Activated CD4-positive, alpha-beta T cell treated with anti-CD3 and anti-CD28 coated beads, Interleukin-2, amount 10 ng/mL, durations not matched to agents 24 days and 14 days (primary cell): ENCODE data around the gene CCT8L2. TPM values are rescaled to one million over a fixed set of nuclear protein-coding genes. Genes with fewer than 3 reads are reported as not detected.
"Not testable (repeated sequence)": the region's sequence is repeated elsewhere in the genome, so short reads cannot be mapped to it uniquely, and the experiment has no call there.

Experiments used
- DNase-seq: peaks from one replicate; pipeline ENCODE4 v3.0.0; 2022
- H3K27ac Mint-ChIP-seq: one replicate; pipeline ENCODE4 v1.8.0; 2022; ENCODE audit warnings: mild to moderate bottlenecking, mixed read lengths
- H3K27me3 Mint-ChIP-seq: one replicate; pipeline ENCODE4 v1.8.0; 2022; ENCODE audit warnings: mixed read lengths
- H3K36me3 Mint-ChIP-seq: one replicate; pipeline ENCODE4 v1.8.0; 2022; ENCODE audit warnings: low read depth, mild to moderate bottlenecking, mixed read lengths
- H3K4me1 Mint-ChIP-seq: one replicate; pipeline ENCODE4 v1.8.0; 2021; ENCODE audit warnings: mixed read lengths
- H3K4me3 Mint-ChIP-seq: one replicate; pipeline ENCODE4 v1.8.0; 2022; ENCODE audit warnings: mild to moderate bottlenecking, moderate library complexity, mixed read lengths
- H3K9me3 Mint-ChIP-seq: one replicate; pipeline ENCODE4 v1.8.0; 2021; ENCODE audit warnings: mixed read lengths
- intact Hi-C: fragments of 100-400 bp; cut with micrococcal nuclease; formaldehyde crosslinking; loops from one replicate; pipeline ENCODE4 v1.15.1; 2023
- total RNA-seq: library from RNA; stranded (reverse); gene quantifications from 2 replicates; pipeline ENCODE4 v1.2.3, GENCODE V29; 2022

The CCT8L2 gene, protein sequence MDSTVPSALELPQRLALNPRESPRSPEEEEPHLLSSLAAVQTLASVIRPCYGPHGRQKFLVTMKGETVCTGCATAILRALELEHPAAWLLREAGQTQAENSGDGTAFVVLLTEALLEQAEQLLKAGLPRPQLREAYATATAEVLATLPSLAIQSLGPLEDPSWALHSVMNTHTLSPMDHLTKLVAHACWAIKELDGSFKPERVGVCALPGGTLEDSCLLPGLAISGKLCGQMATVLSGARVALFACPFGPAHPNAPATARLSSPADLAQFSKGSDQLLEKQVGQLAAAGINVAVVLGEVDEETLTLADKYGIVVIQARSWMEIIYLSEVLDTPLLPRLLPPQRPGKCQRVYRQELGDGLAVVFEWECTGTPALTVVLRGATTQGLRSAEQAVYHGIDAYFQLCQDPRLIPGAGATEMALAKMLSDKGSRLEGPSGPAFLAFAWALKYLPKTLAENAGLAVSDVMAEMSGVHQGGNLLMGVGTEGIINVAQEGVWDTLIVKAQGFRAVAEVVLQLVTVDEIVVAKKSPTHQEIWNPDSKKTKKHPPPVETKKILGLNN
- not detected in 2 replicates for total RNA-seq

GRCh38 chr22:16592710-16593109 is at the start of gene CCT8L2:
TSS of gene CCT8L2 (minus strand) at chr22:16592810. CDS start at chr22:16592550, 260 bp downstream.
- intact Hi-C loops, H3K27ac Mint-ChIP-seq, H3K4me3 Mint-ChIP-seq, H3K9me3 Mint-ChIP-seq, H3K27me3 Mint-ChIP-seq, H3K36me3 Mint-ChIP-seq, DNase-seq, H3K4me1 Mint-ChIP-seq: not testable (repeated sequence)

GRCh38 chr22:16635442-16635841 is 42.8 kb upstream of the CCT8L2 start:
- H3K27me3 Mint-ChIP-seq, H3K4me3 Mint-ChIP-seq, H3K27ac Mint-ChIP-seq, H3K4me1 Mint-ChIP-seq, H3K36me3 Mint-ChIP-seq, H3K9me3 Mint-ChIP-seq, intact Hi-C loops, DNase-seq: not testable (repeated sequence)

- H3K9me3 Mint-ChIP-seq, intact Hi-C loops, H3K27me3 Mint-ChIP-seq, H3K36me3 Mint-ChIP-seq, H3K27ac Mint-ChIP-seq, H3K4me1 Mint-ChIP-seq, H3K4me3 Mint-ChIP-seq, DNase-seq: not testable (repeated sequence)
These were observed 41.5 kb upstream of the CCT8L2 start for GRCh38 chr22:16634092-16634491.

DNA sequence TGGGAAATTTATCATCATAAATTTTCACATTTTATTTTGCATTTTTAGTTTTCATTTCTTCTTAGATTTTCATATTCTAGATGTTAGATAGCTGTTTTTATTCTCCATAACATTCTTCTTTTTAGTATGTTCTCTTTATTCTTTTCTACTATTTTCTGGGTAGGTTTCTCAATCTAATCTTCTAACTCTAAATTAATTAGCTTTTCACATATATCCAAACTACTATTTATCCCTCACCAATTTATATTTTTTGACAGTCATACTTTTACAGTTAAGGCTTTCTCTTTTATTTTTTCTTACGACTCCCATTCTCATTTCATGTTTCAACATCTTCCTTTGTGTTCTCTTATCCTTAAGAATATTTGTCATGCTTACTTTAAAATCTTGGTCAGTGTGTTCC is 35.9 kb upstream of the CCT8L2 start:
- intact Hi-C loops, H3K27me3 Mint-ChIP-seq, H3K4me1 Mint-ChIP-seq, DNase-seq, H3K9me3 Mint-ChIP-seq, H3K36me3 Mint-ChIP-seq, H3K27ac Mint-ChIP-seq, H3K4me3 Mint-ChIP-seq: not testable (repeated sequence)

DNA sequence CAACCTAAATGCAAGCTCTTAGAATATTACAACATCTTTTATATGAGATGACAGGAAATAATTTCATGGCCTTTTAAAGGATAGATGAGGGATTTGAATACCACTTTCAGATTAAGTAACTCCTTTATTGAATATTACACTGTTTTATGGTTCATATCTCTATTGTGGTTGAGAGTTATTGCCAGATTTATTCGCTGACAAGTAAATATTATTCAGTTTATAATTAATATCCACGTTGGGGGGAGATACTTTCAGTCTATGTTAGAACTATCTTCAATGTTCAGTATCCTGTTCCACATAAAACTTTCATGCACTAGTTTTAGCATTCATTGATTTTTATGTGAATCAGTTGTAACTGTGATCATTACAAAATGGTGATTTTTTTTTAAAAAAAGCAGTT is 32.4 kb upstream of the CCT8L2 start:
- DNase-seq, H3K36me3 Mint-ChIP-seq, H3K27me3 Mint-ChIP-seq, H3K9me3 Mint-ChIP-seq, intact Hi-C loops, H3K4me3 Mint-ChIP-seq, H3K4me1 Mint-ChIP-seq, H3K27ac Mint-ChIP-seq: not testable (repeated sequence)

DNA sequence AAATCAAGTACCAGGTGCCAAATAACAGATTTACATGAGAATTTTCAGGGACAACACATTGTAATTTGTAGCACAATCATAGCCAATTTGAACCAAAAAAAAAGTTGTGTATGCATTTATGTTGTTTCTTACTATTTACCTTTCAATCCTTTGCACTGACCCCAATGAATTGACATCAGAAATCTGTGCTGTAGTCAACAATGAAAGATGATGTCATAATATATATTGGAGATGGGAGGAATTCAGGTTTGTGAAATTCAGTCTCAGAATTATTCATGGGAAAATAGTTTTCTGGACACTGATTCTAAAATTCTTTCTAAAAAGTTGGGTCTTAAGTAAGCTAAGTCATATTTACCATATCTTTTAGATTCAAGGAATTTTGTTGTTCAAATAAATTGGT is 31.0 kb upstream of the CCT8L2 start:
- H3K27ac Mint-ChIP-seq, H3K36me3 Mint-ChIP-seq, intact Hi-C loops, DNase-seq, H3K4me3 Mint-ChIP-seq, H3K9me3 Mint-ChIP-seq, H3K4me1 Mint-ChIP-seq, H3K27me3 Mint-ChIP-seq: not testable (repeated sequence)

GRCh38 chr22:16617516-16617915 is 24.9 kb upstream of the CCT8L2 start:
- H3K4me1 Mint-ChIP-seq, H3K27ac Mint-ChIP-seq, H3K9me3 Mint-ChIP-seq, intact Hi-C loops, H3K4me3 Mint-ChIP-seq, DNase-seq, H3K36me3 Mint-ChIP-seq, H3K27me3 Mint-ChIP-seq: not testable (repeated sequence)

- H3K9me3 Mint-ChIP-seq, DNase-seq, H3K4me3 Mint-ChIP-seq, H3K27me3 Mint-ChIP-seq, intact Hi-C loops, H3K27ac Mint-ChIP-seq, H3K36me3 Mint-ChIP-seq, H3K4me1 Mint-ChIP-seq: not testable (repeated sequence)
These were observed 23.9 kb upstream of the CCT8L2 start for GRCh38 chr22:16616390-16616938.

DNA sequence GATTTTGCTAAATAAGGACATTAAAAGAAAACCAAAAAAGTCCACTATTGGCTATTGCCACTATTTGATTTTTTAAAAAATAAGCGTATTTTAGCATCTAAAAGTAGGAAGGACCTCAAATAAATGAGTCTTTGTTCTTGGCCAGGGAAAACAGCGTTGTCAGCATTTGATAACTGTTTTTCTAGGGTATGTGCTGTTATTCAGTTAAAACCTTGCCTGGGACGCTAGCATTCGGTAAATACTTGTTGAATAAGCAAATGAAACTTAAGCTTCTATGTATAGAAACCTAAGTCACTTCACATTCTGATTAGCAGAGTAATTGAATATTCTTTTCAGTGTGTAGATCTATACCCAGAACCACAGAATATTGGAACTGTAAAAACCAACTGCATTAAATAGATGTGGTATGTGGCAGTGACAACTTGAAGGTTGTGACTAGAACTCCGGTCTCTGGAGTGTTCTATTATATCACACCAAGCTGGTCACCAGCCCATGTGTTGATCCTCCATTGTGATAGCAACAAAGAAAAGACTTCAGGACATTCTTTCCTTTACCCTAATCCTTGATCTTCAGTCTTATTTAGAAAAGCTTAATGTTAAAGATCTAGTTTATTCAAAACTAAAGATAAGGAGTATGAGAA is 23.1 kb upstream of the CCT8L2 start:
- H3K27me3 Mint-ChIP-seq: peaks cover 11% of the 10 kb centered on the region
- intact Hi-C loops, H3K9me3 Mint-ChIP-seq, H3K4me1 Mint-ChIP-seq, H3K4me3 Mint-ChIP-seq, DNase-seq, H3K27ac Mint-ChIP-seq, H3K36me3 Mint-ChIP-seq: not testable (repeated sequence)

DNA sequence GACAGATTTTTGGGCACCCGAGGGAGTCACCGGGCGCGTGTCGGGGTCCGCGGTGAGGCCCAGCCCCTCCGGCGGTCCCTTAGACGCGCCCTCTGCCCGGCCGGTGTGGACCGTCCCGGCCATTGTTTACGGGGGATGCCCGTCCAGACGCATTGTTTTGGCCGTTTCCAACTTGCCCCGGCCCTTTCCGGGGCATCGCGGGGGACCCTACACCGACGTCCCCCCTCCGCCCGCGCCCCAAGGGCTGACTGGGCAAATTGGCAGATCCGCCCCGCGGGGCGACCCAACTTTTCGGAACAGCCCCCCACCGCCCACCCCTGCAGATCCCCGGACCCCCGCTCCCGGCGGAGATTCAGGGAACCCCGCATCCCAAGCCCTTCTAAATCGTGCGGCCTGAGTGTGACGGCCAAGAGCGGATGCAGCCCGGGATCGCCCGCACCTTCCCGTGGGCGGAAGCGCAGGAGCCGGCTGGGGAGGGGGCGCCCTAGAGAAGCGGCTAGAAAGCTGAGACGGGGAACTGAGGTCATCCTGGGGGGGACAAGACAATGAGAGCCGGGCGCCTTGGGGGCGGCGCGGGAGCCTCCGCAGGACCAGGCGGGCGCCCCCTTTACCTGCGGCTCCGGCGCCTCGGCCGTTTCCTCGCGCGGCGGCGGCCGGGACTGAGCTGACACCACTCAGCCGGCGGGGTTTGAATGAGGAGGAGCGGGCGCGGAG is 17.1 kb upstream of the CCT8L2 start:
- Mint-ChIP-seq H3K36me3 (no peaks in the 10 kb centered on the region), H3K9me3 (no peaks in the 10 kb centered on the region), H3K27me3 (peaks cover 24% of the 10 kb centered on the region), H3K4me1 (no peaks in the 10 kb centered on the region), H3K4me3 (no peak overlapping the region), H3K27ac (no peak overlapping the region)
- intact Hi-C loops: no loop called here
- DNase-seq: no peak

- DNase-seq: no peak
- no peak overlapping the region for H3K27ac Mint-ChIP-seq
- peaks cover 29% of the 10 kb centered on the region for H3K27me3 Mint-ChIP-seq
- no peaks in the 10 kb centered on the region for H3K4me1 Mint-ChIP-seq
- no peaks in the 10 kb centered on the region for H3K36me3 Mint-ChIP-seq
- no peak overlapping the region for H3K4me3 Mint-ChIP-seq
- H3K9me3 Mint-ChIP-seq: no peaks in the 10 kb centered on the region
- intact Hi-C loops: no loop called here
These were observed 16.3 kb upstream of the CCT8L2 start for GRCh38 chr22:16608931-16609330.

- H3K27ac Mint-ChIP-seq, H3K36me3 Mint-ChIP-seq, H3K9me3 Mint-ChIP-seq, H3K4me1 Mint-ChIP-seq, H3K4me3 Mint-ChIP-seq, intact Hi-C loops, DNase-seq: not testable (repeated sequence)
- peaks cover 39% of the 10 kb centered on the region for H3K27me3 Mint-ChIP-seq
These were observed 11.8 kb upstream of the CCT8L2 start for GRCh38 chr22:16604257-16604998.

DNA sequence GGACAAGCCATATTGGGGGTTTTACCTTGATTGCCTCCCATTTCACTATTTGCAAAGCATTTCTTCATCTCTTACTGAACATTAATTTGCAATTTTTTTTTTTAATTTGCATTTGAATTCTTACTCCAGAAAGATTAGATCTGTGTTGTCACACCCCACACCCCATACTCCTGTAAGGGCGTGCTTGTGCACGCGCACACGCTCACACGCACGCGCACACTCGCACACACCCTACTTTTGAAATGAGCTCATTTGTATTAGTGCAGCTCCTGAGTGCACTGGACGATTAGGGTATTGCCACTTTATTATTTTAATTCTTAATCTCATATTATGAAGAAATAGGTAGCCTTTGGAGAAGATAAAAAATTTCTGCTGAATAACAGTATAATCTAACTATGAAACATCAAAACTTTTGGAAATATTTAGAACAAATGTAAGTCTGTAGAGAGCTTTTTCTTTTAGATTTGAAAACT is 11.2 kb upstream of the CCT8L2 start:
- H3K4me1 Mint-ChIP-seq, H3K9me3 Mint-ChIP-seq, DNase-seq, intact Hi-C loops, H3K27ac Mint-ChIP-seq, H3K4me3 Mint-ChIP-seq, H3K36me3 Mint-ChIP-seq: not testable (repeated sequence)
- peaks cover 41% of the 10 kb centered on the region for H3K27me3 Mint-ChIP-seq
